Right lobe of liver (tissue), 4 donors: ENCODE measurements around the gene DNAJC12.

Experiments used
- POLR2A ChIP-seq: fragments of 450-650 bp; IDR thresholded peaks from one replicate; pipeline ENCODE4 v1.6.1; 2017; ENCODE audit warnings: antibody characterized with exemption, mild to moderate bottlenecking
- TF ChIP-seq, protein P1 (sequence below), 4 donors: fragments of 200-600 bp in 3 of 4; fragments of 450-650 bp in 1 of 4; IDR thresholded peaks; one replicate each; pipeline versions ENCODE4 v1.5.1 to v1.8.0; 2016 to 2022; ENCODE audit warnings: antibody characterized with exemption in 4 of 4, mild to moderate bottlenecking in 2 of 4
- donor health status: DM: no; HTN: no; CAD: no.
- donor health status: DM: no; HTN: no; CAD: no.
- donor health status: DM: no; HTN: yes; CAD: no.

DNA sequence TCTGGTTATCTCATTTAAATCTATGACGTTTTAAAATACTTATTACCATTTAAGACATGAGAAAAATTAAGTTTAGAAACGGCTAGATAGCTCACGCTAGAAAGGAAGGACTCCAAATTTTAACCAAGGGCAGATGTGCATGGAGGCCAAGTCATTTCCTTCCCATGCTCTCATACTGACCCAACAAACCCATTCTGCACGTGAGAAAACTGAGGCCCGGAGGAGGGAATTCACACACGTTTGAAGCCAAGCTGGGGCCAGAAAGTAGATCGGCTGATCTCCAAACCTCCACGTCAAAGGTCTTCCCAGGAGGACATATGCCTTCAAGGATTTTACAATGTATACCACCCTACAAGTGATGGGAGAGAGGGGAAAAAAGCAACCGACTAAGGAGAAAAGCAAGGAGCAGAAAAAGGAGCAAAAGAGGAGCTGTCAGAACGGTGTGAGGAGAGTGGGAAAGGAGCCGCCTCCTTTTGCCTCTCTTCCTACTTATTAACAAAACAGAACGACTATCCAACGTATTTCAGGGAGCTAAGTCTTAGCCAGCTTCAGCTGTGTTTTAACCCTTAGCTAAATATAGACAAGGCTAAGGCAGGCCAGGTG is 45.8 kb upstream of the DNAJC12 start:
- TF ChIP-seq, protein P1, sequence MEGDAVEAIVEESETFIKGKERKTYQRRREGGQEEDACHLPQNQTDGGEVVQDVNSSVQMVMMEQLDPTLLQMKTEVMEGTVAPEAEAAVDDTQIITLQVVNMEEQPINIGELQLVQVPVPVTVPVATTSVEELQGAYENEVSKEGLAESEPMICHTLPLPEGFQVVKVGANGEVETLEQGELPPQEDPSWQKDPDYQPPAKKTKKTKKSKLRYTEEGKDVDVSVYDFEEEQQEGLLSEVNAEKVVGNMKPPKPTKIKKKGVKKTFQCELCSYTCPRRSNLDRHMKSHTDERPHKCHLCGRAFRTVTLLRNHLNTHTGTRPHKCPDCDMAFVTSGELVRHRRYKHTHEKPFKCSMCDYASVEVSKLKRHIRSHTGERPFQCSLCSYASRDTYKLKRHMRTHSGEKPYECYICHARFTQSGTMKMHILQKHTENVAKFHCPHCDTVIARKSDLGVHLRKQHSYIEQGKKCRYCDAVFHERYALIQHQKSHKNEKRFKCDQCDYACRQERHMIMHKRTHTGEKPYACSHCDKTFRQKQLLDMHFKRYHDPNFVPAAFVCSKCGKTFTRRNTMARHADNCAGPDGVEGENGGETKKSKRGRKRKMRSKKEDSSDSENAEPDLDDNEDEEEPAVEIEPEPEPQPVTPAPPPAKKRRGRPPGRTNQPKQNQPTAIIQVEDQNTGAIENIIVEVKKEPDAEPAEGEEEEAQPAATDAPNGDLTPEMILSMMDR (IDR thresholded peaks at IDR 0.05), result no peak
- no peak for TF ChIP-seq POLR2A
